Endothelial cell of umbilical vein (primary cell): ENCODE data around the gene ZSWIM5.
"Not testable (repeated sequence)": the region's sequence is repeated elsewhere in the genome, so short reads cannot be mapped to it uniquely, and the experiment has no call there.

ENCODE experiments used
- CTCF ChIP-seq, 2 donors: IDR thresholded peaks; 1 replicate in 1 of 2; 2 replicates in 1 of 2; pipeline ENCODE4 v1.5.1; 2011; ENCODE audit warnings: low read length in 2 of 2, mild to moderate bottlenecking in 2 of 2, moderate library complexity in 2 of 2, control low read depth in 1 of 2, inconsistent platforms in 1 of 2, low read depth in 1 of 2; ENCODE audit not compliant: insufficient read depth in 1 of 2; ENCODE audit errors: extremely low read depth in 1 of 2
- EZH2 ChIP-seq: IDR thresholded peaks from 2 replicates; pipeline ENCODE4 v1.6.1; 2012; ENCODE audit warnings: borderline replicate concordance, low read depth, mild to moderate bottlenecking, moderate library complexity, low read length, inconsistent platforms; ENCODE audit not compliant: severe bottlenecking
- FOS ChIP-seq: IDR thresholded peaks from 2 replicates; pipeline ENCODE4 v1.6.1; 2011; ENCODE audit warnings: mild to moderate bottlenecking, low read length, moderate library complexity, borderline replicate concordance; ENCODE audit not compliant: insufficient read depth
- GATA2 ChIP-seq: IDR thresholded peaks from 2 replicates; pipeline ENCODE4 v1.7.0; 2011; ENCODE audit warnings: low read depth, mild to moderate bottlenecking, moderate library complexity, mixed read lengths, low read length; ENCODE audit not compliant: insufficient read length, insufficient read depth
- POLR2A ChIP-seq: IDR thresholded peaks from 2 replicates; pipeline ENCODE4 v1.6.1; 2012; ENCODE audit warnings: low read depth, mild to moderate bottlenecking, control low read depth, low read length
- POLR2AphosphoS5 ChIP-seq: IDR thresholded peaks from 2 replicates; pipeline ENCODE4 v1.6.1; 2012; ENCODE audit warnings: low read depth, mild to moderate bottlenecking, control low read depth, low read length, moderate library complexity; ENCODE audit not compliant: insufficient read depth

GRCh38 chr1:45106156-45106545 lies 100.3 kb downstream of the ZSWIM5 start:
- not testable (repeated sequence) for TF ChIP-seq CTCF (IDR thresholded peaks at IDR 0.05; ENCODE audit: extremely low read depth in 1 of 2, insufficient read depth in 1 of 2, low read depth in 1 of 2, low read length in 2 of 2); POLR2AphosphoS5; EZH2; FOS; GATA2; POLR2A
